Daoy (cell line): ENCODE measurements around the gene C20orf204. TPM values are rescaled to one million over a fixed set of nuclear protein-coding genes. Genes with fewer than 3 reads are reported as not detected.
A peak's percentile ranks its signal among the peaks of the same experiment; 100 is the strongest.

Source experiments
- DNase-seq: peaks from one replicate; pipeline ENCODE4 v3.0.0-alpha.2; 2015; ENCODE audit warnings: low read depth
- total RNA-seq: library from RNA; depleted of rRNA; stranded (reverse); fragments of >200 nt; shearing (Covaris generic); gene quantifications from 2 replicates; pipeline ENCODE4 v1.2.3, GENCODE V29; 2014

The C20orf204 gene
- total RNA-seq, 1 experiment from 2014 or later: 1.1 TPM

DNA sequence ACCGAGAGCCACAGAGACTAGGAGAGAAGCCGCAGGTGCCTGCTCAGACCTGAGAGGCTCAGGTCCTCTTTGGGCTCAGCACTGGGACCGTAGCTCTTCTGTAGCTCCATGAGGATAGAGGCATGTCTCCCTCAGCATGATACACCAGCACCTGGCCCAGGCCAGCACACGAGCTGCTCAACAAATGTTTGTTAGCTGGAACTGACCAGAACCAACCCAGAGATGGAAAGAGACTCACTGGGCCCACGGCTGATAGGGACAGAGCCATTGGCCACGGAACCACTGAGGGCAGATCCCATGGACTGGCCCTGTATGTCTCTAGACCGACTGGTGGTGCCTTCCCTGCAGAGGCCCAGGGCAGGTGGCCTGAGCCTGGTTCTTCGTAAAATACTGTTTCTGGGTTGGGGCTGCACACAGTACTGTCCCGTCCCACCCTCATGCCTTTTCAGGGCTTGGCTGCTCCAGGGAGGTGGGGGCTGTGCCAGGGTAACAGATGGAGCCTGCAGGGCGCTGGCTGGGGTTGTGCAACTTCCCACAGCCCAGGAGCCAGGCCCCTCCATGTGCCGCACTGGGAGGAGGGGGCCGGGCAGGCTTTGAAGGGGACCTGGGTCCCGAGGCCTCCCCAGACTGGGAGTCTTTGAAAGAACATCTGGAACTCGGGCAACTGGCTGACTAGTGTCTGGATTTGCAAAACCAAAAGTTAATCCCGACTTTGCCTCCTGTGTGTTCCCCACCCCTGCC is 5.2 kb downstream of the C20orf204 start:
- no peak for DNase-seq

DNA sequence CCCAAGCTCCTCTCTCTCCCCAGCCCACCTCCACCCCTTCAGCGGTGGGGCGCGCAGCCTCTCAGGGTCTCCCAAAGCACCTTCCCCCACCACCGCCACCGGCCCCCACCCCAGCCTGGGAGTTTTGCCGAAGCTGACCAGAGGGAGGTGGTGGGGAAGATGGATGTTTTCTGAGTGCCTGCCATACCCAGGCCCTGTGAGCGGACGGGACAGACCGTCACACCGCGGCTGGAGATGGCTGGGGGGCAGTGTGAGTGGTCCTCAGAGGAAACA is 5.7 kb downstream of the C20orf204 start:
- no peak for DNase-seq

DNA sequence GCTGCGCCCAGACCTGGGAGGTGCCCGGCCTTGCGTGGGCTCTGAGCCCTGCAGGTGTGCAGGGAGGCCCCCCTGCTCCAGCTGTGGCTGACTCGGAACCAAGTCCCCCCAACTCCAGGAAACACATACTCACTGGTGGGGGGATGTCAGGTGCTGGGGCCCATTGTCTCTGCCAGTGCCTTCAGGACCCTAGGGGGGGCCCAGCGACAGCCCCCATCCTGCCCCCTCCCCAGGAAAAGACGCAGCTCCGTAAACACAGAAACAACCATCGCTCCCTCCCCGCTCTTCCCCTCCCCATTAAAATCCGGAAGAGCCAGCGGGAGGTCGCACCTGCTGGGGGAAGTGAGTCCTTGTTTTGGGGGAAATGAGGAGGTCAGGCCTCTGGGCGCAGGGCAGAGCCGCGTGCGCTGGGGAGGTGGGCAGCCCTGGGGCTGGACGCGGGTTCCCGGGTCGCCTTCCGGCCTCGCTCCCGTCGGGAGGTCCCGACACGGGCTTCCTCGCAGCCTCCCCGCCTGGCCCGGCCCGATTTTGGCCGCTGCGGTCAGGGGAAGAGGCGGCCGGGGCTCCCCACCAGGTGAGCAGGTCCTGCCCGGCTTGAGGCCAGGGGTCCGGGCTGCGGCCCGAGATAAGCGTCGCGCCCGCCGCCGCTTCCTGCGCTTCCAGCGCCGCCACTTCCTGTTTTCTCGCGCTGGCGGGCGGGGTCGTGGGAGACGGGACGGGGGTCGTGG is 6.2 kb downstream of the C20orf204 start:
- DNase-seq: no peak

DNA sequence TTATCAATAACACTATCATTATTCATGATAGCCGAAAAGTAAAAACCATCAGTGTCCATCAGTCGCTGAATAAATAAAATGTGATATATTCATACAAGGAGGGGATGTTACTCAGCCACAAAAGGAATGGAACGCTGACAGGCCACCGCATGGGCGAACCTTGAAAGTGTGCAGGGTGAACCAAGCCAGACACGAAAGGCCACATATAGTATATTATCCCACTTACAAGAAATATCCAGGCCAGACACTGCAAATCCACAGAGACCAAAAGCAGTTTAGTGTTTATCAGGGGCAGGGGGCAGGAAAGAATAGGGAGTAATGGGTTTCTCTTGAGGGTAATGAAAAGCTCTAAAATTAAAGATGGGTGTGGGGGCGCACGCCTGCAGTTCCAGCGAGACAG is 7.8 kb downstream of the C20orf204 start:
- no peak for DNase-seq

DNA sequence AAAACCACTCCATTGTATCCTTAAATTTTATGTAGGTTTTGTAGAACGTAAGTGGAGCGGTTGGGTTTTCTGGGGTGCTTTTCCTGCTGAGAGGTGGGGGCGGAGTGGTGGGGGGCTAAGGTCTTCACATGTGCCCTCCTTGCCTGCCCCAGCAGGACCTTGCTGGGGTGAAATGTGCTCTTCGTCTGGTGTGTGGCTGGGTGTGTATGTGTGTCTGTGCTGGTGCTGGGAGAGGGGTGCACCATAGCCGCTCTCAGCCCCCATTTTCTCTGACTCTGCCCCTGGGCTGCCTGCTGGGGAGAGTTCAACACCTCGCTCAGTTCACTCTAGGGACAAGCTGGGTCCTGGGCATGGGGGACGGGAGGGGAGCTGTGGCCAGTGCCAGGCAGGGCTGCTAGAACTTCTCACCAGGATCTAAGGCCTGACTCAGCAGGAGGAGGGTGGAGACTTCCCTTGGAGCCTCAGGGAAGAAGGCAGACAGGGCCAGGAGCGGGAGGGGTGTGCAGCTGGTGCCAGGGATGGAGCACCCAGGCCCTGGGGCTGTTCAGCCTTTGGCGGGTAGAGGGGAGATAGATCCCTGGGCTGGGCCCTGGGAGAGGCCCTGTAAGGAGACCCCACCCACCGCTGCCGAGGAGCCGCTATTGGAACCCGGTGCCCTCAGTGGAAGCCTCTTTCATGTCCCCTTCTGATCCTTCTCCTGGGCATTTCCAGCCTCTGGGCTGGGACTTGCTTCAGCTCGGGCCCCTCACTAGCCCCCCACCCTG is 8.7 kb downstream of the C20orf204 start:
- DNase-seq: peak; percentile 82

DNA sequence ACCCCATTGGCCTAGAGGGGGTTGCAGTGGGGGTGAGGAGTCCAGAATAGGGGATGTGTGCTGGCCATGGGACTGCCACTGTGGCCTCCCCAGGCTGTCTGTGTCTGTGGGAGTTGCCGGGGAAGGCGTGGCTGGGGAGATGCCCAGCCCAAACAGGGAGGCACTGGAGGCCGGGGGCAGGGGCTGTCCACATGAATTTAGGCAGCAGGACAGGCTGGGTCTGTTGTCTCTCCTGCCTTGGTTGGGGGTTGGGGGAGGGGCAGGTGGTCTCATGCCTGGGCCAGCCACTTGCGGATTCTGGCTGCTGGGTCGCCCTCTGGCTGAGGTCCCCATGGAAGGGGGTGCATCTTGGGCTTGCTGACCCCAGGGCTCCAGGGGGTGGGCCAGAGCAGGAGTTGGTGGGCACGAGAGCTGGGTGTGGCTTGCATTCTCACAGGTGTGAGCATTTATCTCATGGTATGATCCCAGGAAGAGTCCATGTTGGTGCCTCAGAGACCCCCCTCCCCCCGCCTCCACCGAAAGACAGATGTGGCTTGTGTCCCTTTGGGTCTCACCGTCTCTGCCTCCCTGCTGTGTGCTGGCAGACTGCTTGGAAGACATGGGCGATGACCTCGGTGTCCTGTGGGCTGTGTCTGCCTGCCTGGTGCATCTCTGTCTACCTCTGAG is 9.5 kb downstream of the C20orf204 start:
- no peak for DNase-seq

DNA sequence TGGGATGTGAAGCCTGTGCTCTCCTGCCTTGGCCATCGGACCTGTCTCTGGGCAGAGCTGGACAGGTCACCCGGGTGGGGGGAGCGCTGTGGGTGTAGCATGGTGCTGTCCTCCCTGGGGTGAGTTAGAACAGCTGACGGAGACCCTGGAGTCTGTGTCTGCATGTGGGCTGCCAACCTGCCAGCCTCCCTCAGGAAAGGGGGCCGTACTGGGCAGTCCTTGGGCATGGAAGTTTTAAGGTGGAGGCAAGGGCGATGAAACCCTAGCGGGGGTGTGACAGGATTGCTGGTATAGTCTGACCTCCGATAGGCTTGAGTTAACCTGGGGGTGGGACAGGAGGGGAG is 11.0 kb downstream of the C20orf204 start:
- no peak for DNase-seq

DNA sequence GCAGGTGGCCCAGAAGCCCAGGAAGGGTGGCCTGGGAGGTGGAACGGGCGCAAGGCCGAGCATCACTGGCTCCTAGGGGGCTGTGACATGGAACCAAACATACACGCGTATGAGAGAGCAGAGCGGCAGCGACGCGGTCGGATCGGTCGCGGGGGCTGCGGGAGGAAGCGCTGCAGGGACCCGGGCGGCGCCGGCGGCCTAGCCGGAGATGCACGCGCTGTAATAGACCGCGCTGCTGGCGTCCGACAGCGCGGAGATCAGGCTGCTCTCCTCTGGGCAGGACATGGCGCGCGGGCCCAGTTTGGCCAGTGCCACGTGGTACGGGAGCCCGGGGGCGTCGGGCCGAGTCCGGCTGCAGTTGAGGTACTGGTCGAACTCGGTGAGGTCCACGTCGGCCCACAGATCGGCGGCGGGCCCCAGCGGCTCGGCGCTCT is 12.0 kb downstream of the C20orf204 start:
- DNase-seq: no peak

DNA sequence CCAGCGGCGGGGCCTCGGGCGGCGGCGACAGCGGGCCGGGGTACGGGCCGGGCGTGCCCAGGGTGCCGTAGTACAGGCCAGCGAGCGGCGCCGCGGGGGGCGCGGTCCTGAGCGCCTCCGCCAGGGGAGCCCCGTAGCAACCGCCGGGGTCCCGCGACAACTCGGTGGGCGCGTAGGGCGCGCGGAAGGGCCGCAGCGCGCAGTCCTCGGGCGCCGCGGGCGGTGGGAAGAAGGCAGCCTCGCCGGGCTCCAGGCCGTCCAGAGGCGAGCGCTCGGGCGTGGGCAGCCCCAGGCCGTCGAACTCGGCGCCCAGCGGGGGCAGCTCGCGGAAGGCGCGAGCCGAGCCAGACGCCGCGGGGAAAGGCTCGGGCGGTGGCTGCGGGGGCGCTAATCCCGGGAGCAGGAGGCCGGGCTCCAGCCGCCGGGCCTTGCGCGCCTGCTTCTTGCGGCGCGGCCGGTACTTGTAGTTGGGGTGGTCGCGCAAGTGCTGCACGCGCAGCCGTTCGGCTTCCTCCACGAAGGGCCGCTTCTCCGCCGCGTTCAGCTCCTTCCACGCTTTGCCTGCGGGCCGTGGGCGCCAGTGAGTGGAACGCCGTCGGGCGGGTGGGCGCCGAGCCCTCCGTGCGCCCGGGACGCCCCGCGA is 12.5 kb downstream of the C20orf204 start:
- no peak for DNase-seq

DNA sequence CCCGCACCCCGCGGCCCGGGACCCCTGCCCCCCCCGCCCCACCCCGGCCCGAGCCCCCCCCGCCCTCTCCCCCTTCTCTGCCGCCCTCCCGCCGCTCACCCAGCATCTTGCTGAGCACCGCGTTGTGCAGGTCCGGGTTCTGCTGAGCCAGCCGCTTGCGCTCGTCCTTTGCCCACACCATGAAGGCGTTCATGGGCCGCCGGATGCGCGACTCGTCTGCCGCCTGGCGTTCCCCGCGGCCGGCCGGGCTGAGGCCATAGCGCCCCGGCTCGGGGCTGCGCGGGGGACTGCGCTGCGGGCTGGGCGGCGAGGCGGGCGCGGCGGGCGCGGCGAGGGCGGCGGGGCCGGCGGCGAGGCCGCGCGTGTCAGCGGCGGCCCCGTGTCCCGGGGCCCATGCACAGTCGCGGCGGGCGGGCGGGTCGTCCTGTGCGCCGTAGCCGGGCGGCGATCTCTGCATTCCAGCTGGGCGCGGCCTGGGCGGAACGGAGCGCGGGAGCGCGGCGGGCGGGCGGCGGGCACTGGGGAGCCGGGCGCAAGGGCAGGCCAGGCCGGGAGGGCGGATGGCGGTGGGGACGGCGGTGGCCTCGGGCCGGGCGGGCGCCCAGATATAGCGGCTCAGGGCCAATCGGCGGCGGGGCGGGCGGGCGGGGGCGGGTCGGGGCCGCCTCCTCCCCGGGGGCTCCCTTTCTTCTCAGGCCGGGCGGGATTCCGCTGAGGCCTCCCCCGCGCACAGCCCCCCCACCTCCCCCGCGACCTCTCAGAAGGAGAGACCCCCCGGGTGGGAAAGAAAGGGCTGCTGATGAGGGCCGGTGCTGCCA is 13.3 kb downstream of the C20orf204 start, which contains the start of gene SOX18:
Gene SOX18, minus strand, starts transcription at position 580 of the 818 bp plus-strand sequence. Its CDS starts 123 bp downstream, at position 457.
- DNase-seq: peak; percentile 69

DNA sequence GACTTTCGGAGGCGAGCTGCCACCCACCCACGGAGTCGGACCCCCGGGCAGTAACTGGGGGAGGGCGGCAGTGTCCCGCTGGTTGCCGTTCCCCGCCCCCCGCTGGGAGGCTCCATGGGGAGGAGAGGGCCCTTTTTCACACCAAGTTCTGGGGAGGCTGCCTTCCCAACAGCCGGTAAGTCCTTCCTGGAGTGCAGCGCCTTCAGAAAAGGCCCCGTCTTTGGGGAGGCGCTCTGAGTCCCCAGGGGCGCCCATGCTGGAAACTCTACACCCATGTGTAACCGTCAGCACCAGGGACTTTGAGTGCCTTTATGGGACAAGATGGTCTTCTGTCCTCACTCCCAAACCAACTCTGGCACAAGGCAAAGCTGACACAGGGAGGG is 13.9 kb downstream of the C20orf204 start:
- DNase-seq: no peak

DNA sequence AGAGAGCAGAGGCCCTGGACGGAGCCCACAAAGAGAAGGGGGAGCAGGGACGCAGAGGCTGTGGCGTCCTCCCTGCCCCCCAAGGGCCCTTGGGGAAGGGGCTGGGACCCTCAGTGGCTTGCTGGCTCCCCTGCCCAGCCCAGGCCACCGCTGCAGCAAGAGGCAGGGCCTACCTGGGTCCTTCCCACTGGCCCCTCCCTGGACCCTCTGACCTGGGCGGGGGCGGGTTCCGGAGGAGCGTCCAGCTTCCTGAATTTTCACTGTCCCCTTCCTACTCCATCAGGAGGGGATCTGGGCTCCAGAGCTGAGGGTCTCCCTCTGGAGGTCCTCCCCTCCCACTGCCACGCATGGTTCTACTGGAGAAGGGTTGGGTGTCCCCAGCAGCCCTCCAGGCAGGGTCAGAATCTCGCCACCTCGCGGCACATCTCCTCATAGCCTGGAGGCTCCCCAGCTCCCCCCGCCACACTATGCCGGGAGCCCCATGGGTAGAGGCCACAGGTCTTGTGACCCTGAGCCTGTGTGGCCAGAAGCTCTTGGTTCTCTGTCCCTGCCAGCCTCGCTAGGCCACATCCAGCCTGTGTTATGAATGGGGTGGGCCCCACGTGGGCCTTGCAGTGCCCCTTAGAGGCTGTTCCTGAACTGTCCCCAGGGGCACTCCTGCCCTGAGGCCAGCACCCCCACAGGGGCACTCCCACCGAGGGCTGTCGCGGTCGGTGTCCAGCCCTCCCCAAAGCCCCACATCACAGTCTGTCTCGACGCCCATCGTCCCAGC is 14.5 kb downstream of the C20orf204 start:
- DNase-seq: no peak

DNA sequence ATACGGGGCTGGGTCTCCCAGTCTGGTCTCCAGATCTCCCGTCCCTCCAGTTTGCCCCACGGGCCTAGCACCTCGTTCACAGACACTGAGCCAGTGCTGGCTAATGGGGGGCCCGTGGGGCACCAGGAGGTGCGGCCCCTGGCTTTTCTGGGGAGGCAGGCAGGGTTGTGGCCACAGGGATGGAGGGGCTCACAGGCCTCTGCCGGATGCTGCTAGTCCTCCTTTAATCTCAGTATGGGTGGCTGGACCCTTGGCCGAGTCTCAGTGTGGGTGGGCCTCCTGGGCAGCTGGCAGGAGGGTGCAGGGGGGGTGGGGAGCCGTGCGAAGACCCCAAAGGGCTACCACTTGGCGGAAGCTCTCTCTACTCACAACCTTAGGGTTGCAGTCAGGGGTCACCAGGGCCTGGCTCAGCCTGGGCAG is 15.1 kb downstream of the C20orf204 start:
- DNase-seq: no peak

DNA sequence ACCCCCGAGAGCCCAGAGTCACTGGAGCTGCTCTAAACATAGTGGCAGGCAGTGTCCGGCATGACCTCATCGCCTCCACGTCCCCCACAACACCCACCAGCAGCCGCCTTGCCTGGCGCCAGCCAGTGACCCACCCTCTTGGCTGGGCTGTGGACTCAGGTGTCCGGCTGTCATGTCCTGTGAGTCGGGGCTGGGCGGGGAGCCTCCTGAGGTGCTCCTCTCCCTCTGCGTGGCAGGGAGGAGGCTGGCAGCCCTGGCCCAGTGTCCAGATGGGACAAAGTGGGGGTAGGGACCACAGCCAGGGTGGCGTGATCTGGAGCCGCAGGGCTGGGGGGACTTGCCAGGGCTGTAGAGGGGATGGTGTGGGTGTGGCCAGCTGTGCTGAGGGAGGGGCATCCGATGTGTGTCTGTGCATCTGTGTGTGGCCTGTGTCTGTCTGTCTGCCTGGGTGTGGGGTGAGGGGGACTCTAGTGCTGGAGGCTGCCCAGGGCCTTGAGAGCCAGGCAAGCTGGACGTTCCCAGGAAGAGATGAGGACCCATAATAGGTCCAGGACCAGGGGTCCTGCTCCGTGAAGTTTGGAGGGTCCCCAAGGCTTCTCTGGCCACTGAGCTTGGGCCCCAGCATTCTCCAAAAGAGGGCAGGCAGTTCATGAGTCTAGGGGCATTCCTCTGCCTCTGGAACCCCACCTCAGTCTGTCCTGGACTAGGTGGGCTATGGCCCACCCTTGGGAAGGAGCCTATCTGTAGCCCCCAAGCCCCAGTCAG is 15.8 kb downstream of the C20orf204 start:
- DNase-seq: no peak

DNA sequence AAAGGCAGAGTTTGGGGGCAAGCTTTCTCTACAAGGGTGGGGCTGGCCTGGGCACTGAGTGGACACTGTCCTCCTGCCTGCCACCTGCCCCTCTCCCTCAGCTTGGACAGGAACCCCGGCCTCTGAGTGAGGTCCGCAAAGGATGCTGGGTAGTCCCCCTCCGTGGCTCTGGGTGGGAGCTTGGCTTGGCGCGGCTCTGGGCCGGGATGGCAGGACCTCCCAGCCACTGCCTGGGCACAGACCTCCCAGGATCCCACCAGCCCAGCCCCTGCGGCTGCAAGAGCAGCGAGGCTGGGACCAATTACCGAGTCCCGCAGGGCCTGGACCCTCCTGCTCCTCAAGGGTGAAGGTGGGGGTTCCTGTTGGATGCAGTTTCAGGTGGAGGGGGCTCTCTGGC is 16.3 kb downstream of the C20orf204 start:
- DNase-seq: no peak

DNA sequence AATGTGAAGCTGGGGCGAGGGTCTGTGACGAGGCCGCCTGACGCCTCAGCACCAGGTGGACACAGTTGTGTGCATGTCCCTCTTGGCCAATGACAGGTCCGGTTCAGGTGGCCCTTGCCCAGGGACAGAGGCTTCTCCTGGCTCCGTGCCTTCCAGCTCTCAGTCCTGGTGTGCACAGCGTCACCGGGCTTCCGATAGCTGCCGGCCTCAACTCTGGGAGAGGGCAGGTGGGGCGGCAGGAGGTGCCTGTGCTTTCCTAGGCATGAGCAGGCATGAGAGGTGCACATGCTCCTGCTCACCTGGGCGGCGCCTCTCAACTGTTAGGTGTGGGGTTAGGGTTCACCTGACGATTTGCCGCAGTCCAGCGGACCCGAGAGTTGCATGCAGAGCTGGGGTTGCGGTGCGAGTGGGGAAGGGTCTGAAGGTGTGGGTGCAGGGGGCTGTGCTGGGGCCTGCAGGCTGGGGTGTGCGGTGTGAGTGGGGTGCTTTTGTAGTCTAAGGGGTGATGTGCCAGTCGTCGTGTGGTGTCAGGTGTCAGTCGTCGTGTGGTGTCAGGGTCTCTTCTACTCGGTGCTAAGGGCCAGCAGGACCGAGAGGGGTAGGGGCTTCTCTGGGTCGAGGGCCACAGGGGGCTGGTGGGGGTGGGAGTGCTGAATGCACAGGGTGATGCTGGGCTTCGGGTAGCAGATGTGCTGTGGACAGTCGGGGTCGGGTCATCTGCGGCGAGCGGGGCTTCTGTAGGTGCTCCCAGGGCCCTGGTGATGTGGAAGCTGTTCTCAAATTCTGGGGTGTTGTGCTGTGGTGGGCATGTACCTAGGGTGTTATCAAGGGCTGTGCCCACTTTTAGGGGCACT is 17.2 kb downstream of the C20orf204 start:
- no peak for DNase-seq

DNA sequence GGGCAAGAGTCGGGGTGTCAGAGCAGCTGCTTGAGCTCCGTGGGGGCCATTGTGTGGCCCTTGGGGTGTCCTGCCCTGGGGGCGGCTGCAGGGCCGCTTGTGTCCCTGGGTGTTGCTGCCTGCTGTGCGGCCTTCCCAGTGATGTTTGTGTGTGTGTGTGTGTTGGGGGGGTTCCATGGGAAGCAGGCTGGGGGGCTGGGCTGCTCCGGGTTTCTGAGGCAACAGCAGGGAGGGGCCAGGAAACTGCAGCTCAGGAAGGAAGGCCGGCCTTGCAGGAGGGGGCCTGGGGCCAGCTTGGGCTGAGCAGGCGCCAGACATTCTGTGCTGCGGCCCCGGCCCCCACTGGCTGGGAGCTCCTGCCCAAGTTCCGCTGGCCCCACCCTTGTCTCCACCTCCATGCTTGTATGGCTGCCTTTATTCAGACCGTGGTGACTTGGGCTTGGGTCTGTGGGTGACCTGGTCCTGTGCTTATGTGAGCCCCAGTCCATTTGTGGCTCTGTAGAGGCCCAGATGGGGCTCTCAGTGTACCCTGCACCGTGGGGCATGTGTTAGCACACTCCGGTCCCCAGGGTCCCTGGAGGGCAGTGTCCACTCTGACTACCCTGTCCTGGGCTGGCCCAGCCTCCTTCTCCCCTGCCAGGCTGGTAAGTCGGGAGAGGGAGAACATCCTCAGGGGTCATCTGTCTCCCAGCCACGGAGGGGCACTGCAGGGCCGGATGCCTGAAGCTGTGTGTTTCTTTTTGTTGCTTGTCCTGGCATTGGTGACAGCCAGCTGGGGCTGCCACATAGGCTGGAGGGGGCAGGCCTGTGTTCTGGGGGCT is 18.1 kb downstream of the C20orf204 start:
- DNase-seq: peak; percentile 54
